OCI-LY3 (cell line): ENCODE data around the gene TPGS1.

Experiments used
- H2AFZ ChIP-seq: fragments of 200-600, 300-600 bp; shearing (Covaris generic); 2 replicates; pipeline ENCODE4 v1.6.0; 2014; ENCODE audit warnings: antibody characterized with exemption, low read depth, low read length
- H3K27ac ChIP-seq: fragments of 200-600, 300-600 bp; sonication (generic); 2 replicates; pipeline ENCODE4 v1.5.1; 2014; ENCODE audit warnings: mild to moderate bottlenecking, low read length, moderate library complexity, mixed read lengths
- H3K27me3 ChIP-seq: fragments of 200-600, 300-600 bp; sonication (generic); 2 replicates; pipeline ENCODE4 v1.6.1; 2014; ENCODE audit warnings: low read depth, low read length, mixed read lengths
- H3K36me3 ChIP-seq: fragments of 200-600, 300-600 bp; sonication (generic); replicated peaks from 2 replicates; pipeline ENCODE3; 2014; ENCODE audit warnings: low read depth, low read length, mixed read lengths
- H3K4me1 ChIP-seq: fragments of 300-600, 200-600 bp; sonication (generic); 2 replicates; pipeline ENCODE4 v1.6.1; 2014; ENCODE audit warnings: low read length, mixed read lengths
- H3K4me2 ChIP-seq: fragments of 200-600, 300-600 bp; sonication (generic); 2 replicates; pipeline ENCODE4 v1.6.1; 2014; ENCODE audit warnings: low read length, mixed read lengths
- H3K4me3 ChIP-seq: fragments of 300-600, 200-600 bp; sonication (generic); 2 replicates; pipeline ENCODE4 v1.5.1; 2014; ENCODE audit warnings: antibody characterized with exemption, mild to moderate bottlenecking, low read length, moderate library complexity
- H3K79me2 ChIP-seq: fragments of 300-600, 200-600 bp; shearing (Covaris generic); 2 replicates; pipeline ENCODE4 v1.6.1; 2014; ENCODE audit warnings: mild to moderate bottlenecking, low read length, mixed read lengths
- H3K9ac ChIP-seq: fragments of 300-600, 200-600 bp; shearing (Covaris generic); 2 replicates; pipeline ENCODE4 v1.6.0; 2014; ENCODE audit warnings: mild to moderate bottlenecking, low read length, moderate library complexity
- H3K9me3 ChIP-seq: fragments of 200-600, 300-600 bp; shearing (Covaris generic); 2 replicates; pipeline ENCODE4 v1.6.1; 2014; ENCODE audit warnings: low read length, mixed read lengths; ENCODE audit not compliant: insufficient read depth
- H4K20me1 ChIP-seq: fragments of 200-600, 300-600 bp; sonication (generic); 2 replicates; pipeline ENCODE4 v1.6.1; 2016; ENCODE audit warnings: low read length, mixed read lengths; ENCODE audit not compliant: insufficient read depth
- CTCF ChIP-seq: fragments of 200-600, 300-600 bp; sonication (generic); IDR thresholded peaks from 2 replicates; pipeline ENCODE4 v1.5.1; 2014; ENCODE audit warnings: antibody characterized with exemption, low read length, low read depth
- EZH2phosphoT487 ChIP-seq: fragments of 200-600 bp; shearing (Covaris generic); IDR thresholded peaks from 2 replicates; pipeline ENCODE4 v1.6.1; 2018; ENCODE audit warnings: antibody characterized with exemption, mixed run types, low read depth

TPGS1 gene

GRCh38 chr19:512547-513365 lies 5.5 kb downstream of the TPGS1 start:
- TF ChIP-seq CTCF (no peak), EZH2phosphoT487 (no peak)
- Histone ChIP-seq H4K20me1 (no peaks in the 10 kb centered on the region), H3K4me3 (no peak overlapping the region), H3K9ac (no peak overlapping the region), H3K27me3 (no peaks in the 10 kb centered on the region), H3K4me1 (peaks cover 22% of the 10 kb centered on the region), H2AFZ (no peak overlapping the region), H3K4me2 (no peak overlapping the region), H3K36me3 (peaks cover 8% of the 10 kb centered on the region), H3K27ac (no peak overlapping the region), H3K9me3 (no peaks in the 10 kb centered on the region), H3K79me2 (peaks cover 12% of the 10 kb centered on the region)

GRCh38 chr19:513368-514165 lies 6.3 kb downstream of the TPGS1 start:
- no peak for TF ChIP-seq CTCF
- TF ChIP-seq EZH2phosphoT487: no peak
- H3K4me3 ChIP-seq: no peak overlapping the region
- no peak overlapping the region for H3K9ac ChIP-seq
- no peaks in the 10 kb centered on the region for H3K9me3 ChIP-seq
- peaks cover 4% of the 10 kb centered on the region; the same call in 1 of the 2 replicates for H3K79me2 ChIP-seq
- H2AFZ ChIP-seq: no peak overlapping the region
- peaks cover 8% of the 10 kb centered on the region for H3K36me3 ChIP-seq
- H3K27ac ChIP-seq: no peak overlapping the region
- H3K4me1 ChIP-seq: peaks cover 15% of the 10 kb centered on the region
- H4K20me1 ChIP-seq: no peaks in the 10 kb centered on the region
- H3K27me3 ChIP-seq: no peaks in the 10 kb centered on the region
- H3K4me2 ChIP-seq: no peak overlapping the region

- Histone ChIP-seq H3K4me2 (no peak overlapping the region), H4K20me1 (no peaks in the 10 kb centered on the region), H3K4me1 (peaks cover 13% of the 10 kb centered on the region), H2AFZ (no peak overlapping the region), H3K79me2 (no peaks in the 10 kb centered on the region), H3K27me3 (no peaks in the 10 kb centered on the region), H3K36me3 (peaks cover 8% of the 10 kb centered on the region), H3K9ac (no peak overlapping the region), H3K9me3 (no peaks in the 10 kb centered on the region), H3K4me3 (no peak overlapping the region), H3K27ac (no peak overlapping the region)
- TF ChIP-seq CTCF (no peak), EZH2phosphoT487 (no peak)
Observed at GRCh38 chr19:514166-514663, 6.9 kb downstream of the TPGS1 start.
